ENCODE data around the gene ZAP70. TPM values are rescaled to one million over a fixed set of nuclear protein-coding genes. Genes with fewer than 3 reads are reported as not detected.

Gene ZAP70
- total and polyA plus RNA-seq, 10 of the 15 experiments (the other 5 are each of a cell fraction or from before 2014, with no cell fraction given), result 0.18 to 2.9 (median 1.2) TPM; not detected in 1

- no peak for TF ChIP-seq PAX5 (IDR thresholded peaks at IDR 0.05; ENCODE audit: borderline replicate concordance, low read depth, low read length)
- TF ChIP-seq SMAD1 (IDR thresholded peaks at IDR 0.05; ENCODE audit: low read depth, partially characterized antibody), result no peak
- no peak for TF ChIP-seq SMARCA5 (IDR thresholded peaks at IDR 0.05)
- TF ChIP-seq BRCA1 (IDR thresholded peaks at IDR 0.05; ENCODE audit: low read depth, low read length), result no peak
- TF ChIP-seq PKNOX1 (IDR thresholded peaks at IDR 0.05), result no peak
- no peak for TF ChIP-seq SREBF2 (IDR thresholded peaks at IDR 0.05; ENCODE audit: low read length)
Observed at GRCh38 chr2:97693476-97693875, 19.9 kb upstream of the ZAP70 start (continued).

- ATAC-seq, result no peak
- H3K27me3 ChIP-seq (replicated peaks in 1 of 2; ENCODE audit: control insufficient read depth in 2 of 2, insufficient read depth in 2 of 2, low read length in 1 of 2), result no peaks in the 10 kb centered on the region
- intact Hi-C loops (cut with micrococcal nuclease; ENCODE audit: unreplicated experiment), result loop anchor here (5.0 kb wide), 1 partner anchor 48 kb away; the partner anchor contains the start of gene COX5B
- TF ChIP-seq FOXK2 (IDR thresholded peaks at IDR 0.05) (no peak), ATF7 (IDR thresholded peaks at IDR 0.05; ENCODE audit: low read depth) (no peak), CEBPZ (IDR thresholded peaks at IDR 0.05; ENCODE audit: low read depth, low read length) (no peak), EP300 (IDR thresholded peaks at IDR 0.05; ENCODE audit: borderline replicate concordance in 1 of 2, control insufficient read depth in 1 of 2, low read depth in 2 of 2, low read length in 2 of 2) (no peak), POLR2AphosphoS2 (IDR thresholded peaks at IDR 0.05; ENCODE audit: low read depth, low read length) (no peak), STAT3 (IDR thresholded peaks at IDR 0.05; ENCODE audit: low read depth, low read length) (no peak), NRF1 (conservative IDR thresholded peaks at IDR 0.05; ENCODE audit: low read depth, low read length) (no peak), PAX8 (IDR thresholded peaks at IDR 0.05) (no peak), USF1 (IDR thresholded peaks at IDR 0.05; ENCODE audit: borderline replicate concordance, extremely low read length, insufficient read depth, low read depth, low read length) (no peak), PBX3 (IDR thresholded peaks at IDR 0.05; ENCODE audit: insufficient replicate concordance, low read depth, low read length) (no peak), YBX1 (IDR thresholded peaks at IDR 0.05) (no peak)
Observed at GRCh38 chr2:97695744-97696143, 17.6 kb upstream of the ZAP70 start.

More at GRCh38 chr2:97695744-97696143, 17.6 kb upstream of the ZAP70 start:
- Histone ChIP-seq H3K9me3 (replicated peaks; ENCODE audit: control insufficient read depth, insufficient read depth, low read length) (no peaks in the 10 kb centered on the region), H3K4me2 (ENCODE audit: control insufficient read depth, insufficient read depth) (no peak overlapping the region), H3K4me1 (ENCODE audit: control insufficient read depth, insufficient read depth, low read length) (no peaks in the 10 kb centered on the region; the same call in 1 of the 2 replicates), H3K9ac (ENCODE audit: control insufficient read depth, insufficient read depth, low read length) (no peak overlapping the region), H4K20me1 (ENCODE audit: control insufficient read depth, insufficient read depth) (no peaks in the 10 kb centered on the region), H2AFZ (ENCODE audit: control insufficient read depth, low read depth, low read length) (no peak overlapping the region), H3K27ac (ENCODE audit: control insufficient read depth, insufficient read depth) (no peak overlapping the region), H3K4me3 (no peak overlapping the region), H3K36me3 (ENCODE audit: control insufficient read depth in 2 of 2, insufficient read depth in 2 of 2, low read length in 1 of 2) (no peaks in the 10 kb centered on the region), H3K79me2 (ENCODE audit: control insufficient read depth, insufficient read depth, low read length) (no peaks in the 10 kb centered on the region)
- DNase-seq (ENCODE audit: low read depth, low spot score) (no peak), FAIRE-seq (no peak)
- in situ Hi-C loops (cut with MboI), result loop anchor here (10.0 kb wide), 1 partner anchor 1631 kb away; no protein-coding TSS in a partner anchor
- POLR2A ChIA-PET, result interaction anchor here (0.7 to 1.3 kb wide), 4 partner anchors 19 to 105 kb away, joined by 3 to 5 read pairs (median 4); no protein-coding TSS in a partner anchor
- BruUV-seq (replicated peaks), result no TSS peak
- RAD21 ChIA-PET (ENCODE audit: unreplicated experiment), result interaction anchor here (1.2 to 5.9 kb wide), 7 partner anchors 20 to 104 kb away, joined by 3 to 106 read pairs (median 20); partner anchors contain the start of genes ACTR1B and COX5B
- SMC1A ChIA-PET (ENCODE audit: uncharacterized antibody, unreplicated experiment), result interaction anchor here (3.5 to 6.2 kb wide), 4 partner anchors 20 to 105 kb away, joined by 22 to 81 read pairs (median 49); partner anchors contain the start of genes ACTR1B, ANKRD36B and COX5B
- CTCF ChIA-PET, result interaction anchor here (1.6 to 7.8 kb wide), 7 partner anchors 11 to 105 kb away, joined by 6 to 168 read pairs (median 17); partner anchors contain the start of genes ACTR1B, ANKRD36B and COX5B
- WGBS (ENCODE audit: insufficient coverage, insufficient replicate concordance, low lambda C conversion rate, missing lambda C conversion rate), result 80% methylated on average over 5 of the region's 5 CpGs
